Naive thymus-derived CD4-positive, alpha-beta T cell (primary cell): ENCODE results near the gene MAMDC4. TPM values are rescaled to one million over a fixed set of nuclear protein-coding genes. Genes with fewer than 3 reads are reported as not detected.
"Not testable (repeated sequence)": the region's sequence is repeated elsewhere in the genome, so short reads cannot be mapped to it uniquely, and the experiment has no call there.

Source experiments
- ATAC-seq: fragments of 150-1000 bp; cut with Tn5 transposase; 2 replicates; pipeline ENCODE4 v1.10.0; 2021; ENCODE audit warnings: mild to moderate bottlenecking, moderate library complexity
- CTCF ChIA-PET: fragments of 350-600 bp; sonication (Branson Sonifier 250); formaldehyde crosslinking; loops from one replicate; lab custom pipeline; 2021; ENCODE audit warnings: antibody characterized with exemption; lab: Charles Lee
- POLR2A ChIA-PET: fragments of 350-600 bp; sonication (Branson Sonifier 250); formaldehyde crosslinking; loops from one replicate; lab custom pipeline; 2021; ENCODE audit warnings: antibody characterized with exemption, inconsistent platforms; lab: Charles Lee
- DNase-seq, 9 donors: peaks; one replicate each; pipeline versions ENCODE4 v3.0.0 to v3.0.0-alpha.2; 2020 to 2022; ENCODE audit warnings: mixed read lengths in 1 of 9
- H3K27ac ChIP-seq: one replicate; pipeline ENCODE4 v1.7.0; 2013; ENCODE audit warnings: mild to moderate bottlenecking, low read depth, low read length, moderate library complexity
- H3K27me3 ChIP-seq, 2 donors: one replicate each; pipeline ENCODE4 v1.7.0; 2013; ENCODE audit warnings: low read length in 2 of 2, mild to moderate bottlenecking in 2 of 2, moderate library complexity in 2 of 2; ENCODE audit not compliant: control insufficient read depth in 2 of 2, insufficient read depth in 2 of 2
- H3K36me3 ChIP-seq, 3 experiments: 1 replicate in 2 of 3; 2 replicates in 1 of 3; pipeline ENCODE4 v1.7.0; 2013; ENCODE audit warnings: low read length in 3 of 3, mild to moderate bottlenecking in 3 of 3, moderate library complexity in 1 of 3; ENCODE audit not compliant: insufficient read depth in 3 of 3, control insufficient read depth in 2 of 3
- H3K4me1 ChIP-seq, 2 donors: one replicate each; pipeline ENCODE4 v1.7.0; 2013; ENCODE audit warnings: low read length in 2 of 2, mild to moderate bottlenecking in 2 of 2, moderate library complexity in 1 of 2; ENCODE audit not compliant: control insufficient read depth in 2 of 2, insufficient read depth in 2 of 2
- H3K4me3 ChIP-seq: 2 replicates; pipeline ENCODE4 v1.7.0; 2013; ENCODE audit warnings: mild to moderate bottlenecking, low read length
- H3K9me3 ChIP-seq, 3 experiments: 1 replicate in 2 of 3; 2 replicates in 1 of 3; pipeline ENCODE4 v1.7.0; 2013; ENCODE audit warnings: low read length in 3 of 3; ENCODE audit not compliant: control insufficient read depth in 2 of 3
- H3K27ac Mint-ChIP-seq, 9 donors: one replicate each; pipeline ENCODE4 v1.8.0; 2020 to 2022; ENCODE audit warnings: mixed read lengths in 9 of 9, mild to moderate bottlenecking in 8 of 9, moderate library complexity in 5 of 9, inconsistent platforms in 2 of 9
- H3K27me3 Mint-ChIP-seq, 5 donors: one replicate each; pipeline ENCODE4 v1.8.0; 2021 to 2022; ENCODE audit warnings: mixed read lengths in 5 of 5, mild to moderate bottlenecking in 1 of 5
- H3K36me3 Mint-ChIP-seq, 5 donors: one replicate each; pipeline ENCODE4 v1.8.0; 2020 to 2022; ENCODE audit warnings: mixed read lengths in 5 of 5, mild to moderate bottlenecking in 3 of 5, inconsistent platforms in 1 of 5
- H3K4me1 Mint-ChIP-seq, 7 donors: one replicate each; pipeline ENCODE4 v1.8.0; 2020 to 2022; ENCODE audit warnings: mixed read lengths in 7 of 7, mild to moderate bottlenecking in 3 of 7, inconsistent platforms in 1 of 7
- H3K4me3 Mint-ChIP-seq, 10 donors: one replicate each; pipeline ENCODE4 v1.8.0; 2020 to 2022; ENCODE audit warnings: mild to moderate bottlenecking in 10 of 10, mixed read lengths in 10 of 10, moderate library complexity in 6 of 10, inconsistent platforms in 2 of 10
- H3K9me3 Mint-ChIP-seq, 11 donors: one replicate each; pipeline ENCODE4 v1.8.0; 2020 to 2022; ENCODE audit warnings: mixed read lengths in 11 of 11, mild to moderate bottlenecking in 4 of 11, inconsistent platforms in 1 of 11, moderate library complexity in 1 of 11
- intact Hi-C, 2 donors: fragments of 100-400 bp; cut with micrococcal nuclease; formaldehyde crosslinking; loops; one replicate each; pipeline ENCODE4 v1.15.1; 2023
- polyA plus RNA-seq, 2 donors: library from polyadenylated mRNA; unstranded; fragments of 300-500 nt; fragmentation: Illumina TruSeq; gene quantifications; one replicate each; pipeline ENCODE4 v1.2.3, GENCODE V29; 2021
- total RNA-seq, 6 experiments: library from RNA in 5 of 6; stranded (reverse) in 5 of 6; gene quantifications; 1 replicate in 5 of 6; 2 replicates in 1 of 6; pipeline ENCODE4 v1.2.3 and lab custom pipeline; 2021 to 2026

Gene MAMDC4
- total and polyA plus RNA-seq, 7 experiments from 2014 or later: 0.22 to 27.7 (median 5.0) TPM; not detected in 1

DNA sequence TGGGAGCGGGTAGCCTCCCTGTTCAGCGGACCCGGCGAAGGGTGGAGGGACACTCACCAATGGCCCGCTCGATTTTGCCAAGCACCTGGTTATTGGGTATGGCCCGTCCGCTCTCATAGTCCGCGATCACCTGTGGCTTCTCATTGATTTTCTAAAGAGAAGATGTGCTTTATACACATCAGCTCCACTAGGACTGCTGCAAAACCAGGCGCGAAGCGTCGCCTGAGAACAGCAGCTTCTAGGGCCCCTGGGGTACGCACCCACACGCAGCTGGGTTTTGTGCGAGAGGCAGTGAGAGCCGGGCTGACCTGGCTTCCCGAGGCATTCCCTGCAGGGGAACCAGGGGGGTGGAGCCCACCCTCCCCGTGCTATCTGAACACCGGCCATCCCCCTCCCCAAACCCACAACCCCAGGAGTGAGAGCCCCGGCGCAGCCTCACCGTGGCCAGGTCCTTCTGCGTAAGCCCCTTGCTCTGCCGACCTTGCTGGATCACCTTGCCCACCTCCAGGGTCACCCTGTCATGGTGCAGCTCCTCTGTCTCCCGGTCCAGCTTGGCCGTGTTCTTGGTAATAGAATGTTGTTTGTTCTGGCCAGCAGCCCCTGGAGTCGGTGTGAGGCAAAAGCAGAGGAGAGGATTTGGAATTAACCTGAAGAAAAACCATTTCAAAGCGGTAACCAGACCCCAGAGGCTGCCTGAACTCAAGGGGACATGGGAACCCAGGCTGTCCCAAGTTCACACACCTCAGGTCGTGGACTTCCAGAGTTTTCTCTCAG, 10.9 kb downstream of the MAMDC4 start:
- ChIA-PET CTCF (interaction anchor here (0.9 kb wide), 1 partner anchor 172 kb away, joined by 4 read pairs; no protein-coding TSS in a partner anchor), POLR2A (interaction anchor here (0.5 kb wide), 1 partner anchor 15 kb away, joined by 3 read pairs; no protein-coding TSS in a partner anchor)
- H3K27me3 Mint-ChIP-seq: no peaks in the 10 kb centered on the region

DNA sequence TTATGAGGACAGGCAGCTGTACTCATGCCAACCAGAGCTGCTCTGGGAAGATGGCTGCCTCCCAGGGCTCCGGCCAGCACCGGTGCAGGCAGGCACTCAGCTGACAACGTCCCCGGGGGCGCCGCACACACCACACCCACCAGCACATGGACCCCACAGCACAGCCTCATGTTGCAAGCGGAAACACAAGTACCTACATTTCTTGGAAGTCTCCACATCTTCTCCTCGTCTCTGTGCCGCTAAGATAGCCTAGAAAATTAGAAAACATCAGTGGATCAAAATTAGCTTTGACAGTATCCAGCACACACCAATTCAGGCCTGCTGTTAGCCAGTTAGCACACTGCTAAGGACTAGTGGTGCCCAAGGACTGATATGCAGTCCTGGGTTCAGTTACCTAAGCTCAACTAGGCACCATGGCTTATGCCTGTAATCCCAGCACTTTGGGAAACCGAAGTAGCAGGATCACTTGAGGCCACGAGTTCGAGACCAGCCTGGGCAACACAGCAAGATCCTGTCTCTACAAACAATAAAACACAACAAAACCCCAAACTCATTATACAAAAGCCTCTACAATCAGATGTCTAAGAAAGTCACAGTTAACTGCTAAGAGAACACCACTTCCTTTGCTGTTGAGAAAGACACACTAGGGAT, 11.6 kb downstream of the MAMDC4 start:
- Histone ChIP-seq H3K27ac (no peak overlapping the region), H3K36me3 (peaks cover 8 to 41% (median 9%) of the 10 kb centered on the region in 3 experiments), H3K4me3 (no peak overlapping the region), H3K9me3 (no peaks in the 10 kb centered on the region), H3K27me3 (no peaks in the 10 kb centered on the region), H3K4me1 (peaks cover 7 to 8% of the 10 kb centered on the region in 2 donors)
- H3K4me3 Mint-ChIP-seq: peak overlapping the region in 5 of 10 donors; percentile 2 to 41 (median 18)
- H3K36me3 Mint-ChIP-seq: peaks cover 0 to 5% (median 3%) of the 10 kb centered on the region in 5 donors
- ChIA-PET CTCF (interaction anchor here (1.0 kb wide), 1 partner anchor 94 kb away, joined by 3 read pairs; no protein-coding TSS in a partner anchor), POLR2A (interaction anchor here (0.7 kb wide), 1 partner anchor 63 kb away, joined by 4 read pairs; no protein-coding TSS in a partner anchor)
- H3K27ac Mint-ChIP-seq: peak overlapping the region in 4 of 9 donors; percentile 55 to 90 (median 59)
- intact Hi-C loops: no loop called here
- H3K27me3 Mint-ChIP-seq: no peaks in the 10 kb centered on the region
- DNase-seq: peak in 1 of 9 donors; percentile 1
- peaks cover 4 to 24% (median 19%) of the 10 kb centered on the region in 7 donors for H3K4me1 Mint-ChIP-seq
- ATAC-seq: no peak
- no peaks in the 10 kb centered on the region for H3K9me3 Mint-ChIP-seq

More for the DNA sequence above, 10.9 kb downstream of the MAMDC4 start:
- Mint-ChIP-seq H3K9me3 (no peaks in the 10 kb centered on the region), H3K27ac (peak overlapping the region in 1 of 9 donors; percentile 25), H3K4me1 (peaks cover 4 to 24% (median 19%) of the 10 kb centered on the region in 7 donors), H3K4me3 (no peak overlapping the region), H3K36me3 (peaks cover 0 to 5% (median 3%) of the 10 kb centered on the region in 5 donors)
- no peaks in the 10 kb centered on the region for H3K27me3 ChIP-seq
- ATAC-seq (no peak), DNase-seq (peak in 1 of 9 donors; percentile 3)
- peaks cover 8 to 41% (median 9%) of the 10 kb centered on the region in 3 experiments for H3K36me3 ChIP-seq
- peaks cover 7 to 8% of the 10 kb centered on the region in 2 donors for H3K4me1 ChIP-seq
- intact Hi-C loops: no loop called here
- no peaks in the 10 kb centered on the region for H3K9me3 ChIP-seq
- H3K27ac ChIP-seq: no peak overlapping the region
- H3K4me3 ChIP-seq: no peak overlapping the region

DNA sequence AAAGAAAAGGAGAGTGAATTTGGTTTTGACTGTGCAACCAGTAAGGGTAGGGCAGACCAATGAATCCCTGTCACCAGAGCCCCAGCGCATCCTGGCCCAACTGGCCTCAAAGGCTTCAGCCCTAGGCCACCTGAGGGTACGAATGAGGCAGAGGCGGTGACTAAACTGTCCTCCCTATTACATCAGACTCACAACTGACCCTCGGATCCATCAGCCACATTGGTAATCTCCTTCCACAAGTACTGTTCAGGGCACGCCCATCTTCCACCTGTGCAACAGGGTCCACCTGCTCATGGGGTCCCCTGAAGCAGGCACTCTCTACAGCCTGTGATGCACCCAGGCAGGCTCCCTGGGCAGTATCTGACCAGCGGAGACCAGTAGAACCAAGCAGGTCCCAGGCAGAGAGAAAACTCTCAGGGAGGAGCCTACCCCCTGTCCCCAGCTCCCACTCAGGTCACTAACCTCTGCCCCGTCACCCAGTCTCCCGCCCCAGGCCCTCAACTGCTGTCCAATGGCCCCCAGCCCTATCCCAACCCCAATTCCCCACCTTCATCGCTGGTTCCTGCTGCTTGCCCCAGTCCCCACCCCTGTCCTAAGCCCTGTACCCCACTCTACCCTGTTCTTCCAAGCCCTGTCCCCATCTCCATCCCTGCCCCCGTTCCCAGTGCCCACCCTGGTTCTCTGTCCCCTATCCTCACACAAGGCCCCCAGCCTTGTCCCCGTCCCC, 13.1 kb downstream of the MAMDC4 start:
- no peak for ATAC-seq
- H3K27me3 ChIP-seq: no peaks in the 10 kb centered on the region
- peaks cover 0 to 5% (median 3%) of the 10 kb centered on the region in 5 donors for H3K36me3 Mint-ChIP-seq
- H3K27me3 Mint-ChIP-seq: no peaks in the 10 kb centered on the region
- H3K4me1 ChIP-seq: peaks cover 7 to 8% of the 10 kb centered on the region in 2 donors
- intact Hi-C loops: loop anchor here in 1 of 2 donors (5.0 kb wide), 1 partner anchor 37 kb away; no protein-coding TSS in a partner anchor
- peak overlapping the region; percentile 36 to 91 (median 86) for H3K27ac Mint-ChIP-seq
- H3K4me3 Mint-ChIP-seq: peak overlapping the region; percentile 55 to 94 (median 87)
- peaks cover 8 to 41% (median 9%) of the 10 kb centered on the region in 3 experiments for H3K36me3 ChIP-seq
- CTCF ChIA-PET: interaction anchor here (1.0 kb wide), 1 partner anchor 96 kb away, joined by 3 read pairs; no protein-coding TSS in a partner anchor
- peak in 1 of 9 donors; percentile 8 for DNase-seq
- peak overlapping the region; percentile 52 for H3K4me3 ChIP-seq
- H3K9me3 Mint-ChIP-seq: no peaks in the 10 kb centered on the region
- peak overlapping the region; percentile 99 for H3K27ac ChIP-seq
- peaks cover 4 to 24% (median 19%) of the 10 kb centered on the region in 7 donors for H3K4me1 Mint-ChIP-seq
- POLR2A ChIA-PET: interaction anchor here (1.8 kb wide), 1 partner anchor 21 kb away, joined by 9 read pairs; the partner anchor contains the start of gene TRAF2
- H3K9me3 ChIP-seq: no peaks in the 10 kb centered on the region

DNA sequence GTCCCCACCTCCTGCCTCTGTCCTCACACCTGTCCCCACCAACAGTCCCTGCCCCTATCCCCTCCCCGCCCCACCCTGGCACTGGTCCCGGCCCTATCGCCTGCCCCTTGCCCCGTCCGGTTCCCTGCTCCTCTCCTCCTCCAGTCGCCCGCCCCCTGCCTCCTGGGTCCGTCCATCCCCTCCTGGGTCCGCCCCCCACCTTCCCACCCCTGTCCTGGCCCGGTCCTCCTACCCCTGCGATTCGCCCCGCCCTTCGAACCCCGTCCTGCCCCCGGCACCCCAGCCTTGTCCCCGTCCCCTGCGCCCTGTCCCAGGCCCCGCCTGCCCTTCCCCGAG, 13.6 kb downstream of the MAMDC4 start:
- Histone ChIP-seq H3K4me3 (peak overlapping the region; percentile 68), H3K27me3 (no peaks in the 10 kb centered on the region), H3K36me3 (peaks cover 8 to 38% (median 9%) of the 10 kb centered on the region in 3 experiments), H3K27ac (peak overlapping the region; percentile 99), H3K4me1 (peaks cover 7 to 8% of the 10 kb centered on the region in 2 donors), H3K9me3 (no peaks in the 10 kb centered on the region)
- H3K36me3 Mint-ChIP-seq: peaks cover 0 to 5% (median 3%) of the 10 kb centered on the region in 5 donors
- peak overlapping the region; percentile 36 to 94 (median 87) for H3K27ac Mint-ChIP-seq
- no peaks in the 10 kb centered on the region for H3K9me3 Mint-ChIP-seq
- H3K4me1 Mint-ChIP-seq: peaks cover 4 to 24% (median 19%) of the 10 kb centered on the region in 7 donors
- H3K27me3 Mint-ChIP-seq: no peaks in the 10 kb centered on the region
- ATAC-seq: no peak
- ChIA-PET POLR2A (interaction anchor here (1.5 to 1.8 kb wide), 2 partner anchors 16 to 21 kb away, joined by 6 to 9 read pairs; partner anchors contain the start of gene TRAF2), CTCF (no interaction called here)
- peak overlapping the region; percentile 55 to 94 (median 87) for H3K4me3 Mint-ChIP-seq
- no peak for DNase-seq
- intact Hi-C loops: loop anchor here (1.0 to 5.0 kb wide), 9 partner anchors 16 to 79 kb away; partner anchors contain the start of genes FBXW5 (in 2 of the 2), PHPT1 (in 2 of the 2), RABL6 (in 1 of the 2) and TMEM141 (in 1 of the 2)

DNA sequence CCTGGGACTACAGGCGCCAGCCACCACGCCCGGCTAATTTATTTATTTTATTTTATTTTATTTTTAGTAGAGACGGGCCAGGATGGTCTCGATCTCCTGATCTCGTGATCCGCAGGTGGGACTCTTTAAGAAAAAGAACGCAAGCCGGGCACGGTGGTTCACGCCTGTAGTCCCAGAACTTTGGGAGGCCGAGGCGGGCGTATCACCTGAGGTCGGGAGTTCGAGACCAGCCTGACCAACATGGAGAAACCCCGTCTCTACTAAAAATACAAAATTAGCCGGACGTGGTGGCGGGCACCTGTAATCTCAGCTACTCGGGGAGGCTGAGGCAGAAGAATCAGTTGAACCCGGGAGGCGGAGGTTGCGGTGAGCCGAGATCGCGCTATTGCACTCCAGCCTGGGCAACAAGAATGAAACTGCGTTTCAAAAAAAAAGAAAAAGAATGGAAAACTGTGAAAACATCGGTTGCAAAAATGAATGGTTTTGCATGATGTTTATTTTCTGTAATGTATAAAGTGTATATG, 14.8 kb downstream of the MAMDC4 start:
- H3K27me3 ChIP-seq, H3K36me3 Mint-ChIP-seq, H3K9me3 ChIP-seq, H3K27me3 Mint-ChIP-seq, H3K4me1 ChIP-seq, ATAC-seq, CTCF ChIA-PET, H3K9me3 Mint-ChIP-seq, H3K4me3 ChIP-seq: not testable (repeated sequence)
- DNase-seq: peak in 1 of 9 donors; percentile 10
- intact Hi-C loops: loop anchor here (1.0 to 5.0 kb wide), 9 partner anchors 15 to 77 kb away; partner anchors contain the start of genes FBXW5 (in 2 of the 2), PHPT1 (in 2 of the 2), RABL6 (in 1 of the 2) and TMEM141 (in 1 of the 2)
- peaks cover 8 to 26% (median 9%) of the 10 kb centered on the region in 3 experiments for H3K36me3 ChIP-seq
- peak overlapping the region; percentile 99 for H3K27ac ChIP-seq
- Mint-ChIP-seq H3K4me3 (peak overlapping the region; percentile 39 to 91 (median 72)), H3K27ac (peak overlapping the region in 6 of 9 donors; percentile 43 to 84 (median 67)), H3K4me1 (peaks cover 4 to 24% (median 19%) of the 10 kb centered on the region in 7 donors)
- POLR2A ChIA-PET: interaction anchor here (1.2 to 1.7 kb wide), 3 partner anchors 15 to 19 kb away, joined by 3 to 6 read pairs (median 4); partner anchors contain the start of gene TRAF2
